GM19467 (cell line): Measurements from ENCODE around the gene NUMBL.
"Not testable (repeated sequence)": the region's sequence is repeated elsewhere in the genome, so short reads cannot be mapped to it uniquely, and the experiment has no call there.

Source experiments
- ATAC-seq: cut with Tn5 transposase; IDR thresholded peaks from one replicate; pipeline ENCODE4 v1.9.1; 2021; ENCODE audit warnings: mild to moderate bottlenecking, moderate library complexity; ENCODE audit not compliant: unreplicated experiment

Gene NUMBL

DNA sequence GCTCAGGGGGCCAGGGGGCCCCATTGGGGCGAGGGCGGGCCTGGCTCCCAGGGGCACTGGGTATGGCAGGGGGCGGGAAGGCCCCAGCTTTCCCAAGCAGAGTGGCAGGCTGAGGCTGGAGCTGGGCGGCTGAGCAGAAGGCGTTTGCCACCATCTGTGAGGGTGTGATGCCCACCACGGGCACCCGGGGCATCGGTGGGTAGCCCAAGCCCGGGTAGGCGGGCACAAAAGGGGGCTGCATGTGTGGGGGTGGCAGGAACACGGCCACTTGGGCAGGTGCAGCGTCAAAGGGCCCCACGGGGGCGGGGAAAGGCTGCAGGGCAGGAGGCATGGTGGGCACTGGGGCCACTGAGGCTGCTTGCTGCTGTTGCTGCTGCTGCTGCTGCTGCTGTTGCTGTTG, 22.8 kb downstream of the NUMBL start:
- no peak for ATAC-seq

GRCh38 chr19:40666803-40667438, 23.5 kb downstream of the NUMBL start:
- no peak for ATAC-seq

GRCh38 chr19:40663695-40664692, 26.5 kb downstream of the NUMBL start:
- ATAC-seq = no peak

DNA sequence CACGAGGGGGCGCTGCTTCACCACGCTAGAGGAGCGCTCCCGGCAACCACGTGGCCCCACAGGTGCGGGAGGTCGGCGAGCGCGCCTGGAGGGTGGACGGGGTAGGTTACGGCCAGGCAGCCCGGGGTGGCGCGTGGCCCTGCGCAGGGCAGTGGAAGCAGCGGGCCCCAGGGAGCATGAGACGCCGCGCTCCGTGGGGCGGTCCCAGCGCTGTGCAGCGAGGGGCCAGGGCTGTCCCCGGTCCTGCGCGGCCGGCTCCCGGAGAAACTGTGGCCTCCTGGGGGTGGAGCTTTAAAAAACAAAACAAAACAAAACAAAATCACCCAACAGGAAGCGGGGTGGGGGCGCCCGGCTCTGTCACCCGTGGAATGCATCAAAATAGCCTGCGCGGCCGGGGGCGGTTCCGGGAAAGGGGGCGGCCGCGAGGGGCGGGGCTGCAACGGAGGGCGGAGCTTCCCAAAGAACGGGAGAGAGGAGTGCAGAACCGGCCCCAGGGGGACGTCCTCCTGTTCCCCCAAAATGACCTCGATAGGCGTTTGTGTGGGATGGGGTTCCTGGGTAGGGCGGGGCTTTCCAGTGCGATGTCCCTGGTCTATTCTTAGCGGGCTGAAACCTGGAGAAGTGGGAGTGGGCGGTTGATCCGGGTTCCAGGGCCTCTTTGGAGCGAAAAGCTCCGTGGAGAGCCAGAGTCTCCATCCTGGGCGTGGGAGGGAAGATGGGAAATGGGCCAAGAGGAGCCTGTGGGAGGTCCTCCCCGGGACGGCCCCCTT, 27.3 kb downstream of the NUMBL start:
- peak; percentile 83 for ATAC-seq

DNA sequence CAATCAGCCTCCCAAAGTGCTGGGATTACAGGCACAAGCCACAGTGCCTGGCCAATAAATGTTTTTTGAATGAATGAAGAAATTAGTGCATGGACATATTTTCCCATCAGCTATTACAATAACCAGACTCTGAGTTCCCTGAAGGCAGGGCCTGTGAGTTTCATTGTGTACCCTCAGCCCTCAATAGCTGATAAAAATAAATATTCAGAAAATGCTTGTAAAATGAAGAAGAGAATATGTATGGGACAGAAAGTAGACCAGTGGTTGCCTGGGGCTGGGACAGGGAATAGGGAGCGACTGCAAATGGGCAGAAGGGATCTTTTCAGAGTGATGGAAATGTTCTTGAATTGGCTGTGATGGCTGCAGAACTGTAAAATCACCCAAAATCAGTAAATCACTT, 28.8 kb downstream of the NUMBL start:
- no peak for ATAC-seq

- ATAC-seq = no peak
Measured at GRCh38 chr19:40659566-40659965, 30.9 kb downstream of the NUMBL start.

DNA sequence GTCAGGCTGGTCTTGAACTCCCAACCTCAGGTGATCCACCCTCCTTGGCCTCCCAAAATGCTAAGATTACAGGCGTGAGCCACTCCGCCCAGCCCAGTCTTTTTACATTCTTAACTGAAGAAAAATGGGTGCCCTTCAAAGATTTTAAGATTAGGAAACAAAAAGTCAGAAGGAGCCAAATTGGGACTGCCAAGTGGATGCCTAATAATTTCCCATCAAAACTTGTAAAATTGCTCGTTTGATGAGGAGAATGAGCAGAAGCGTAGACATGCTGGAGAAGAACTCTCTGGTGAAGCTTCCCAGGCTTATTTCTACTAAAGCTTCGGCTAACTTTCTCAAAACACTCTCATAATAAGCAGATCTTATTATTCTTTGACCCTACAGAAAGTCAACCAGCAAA, 31.3 kb downstream of the NUMBL start:
- ATAC-seq = no peak

DNA sequence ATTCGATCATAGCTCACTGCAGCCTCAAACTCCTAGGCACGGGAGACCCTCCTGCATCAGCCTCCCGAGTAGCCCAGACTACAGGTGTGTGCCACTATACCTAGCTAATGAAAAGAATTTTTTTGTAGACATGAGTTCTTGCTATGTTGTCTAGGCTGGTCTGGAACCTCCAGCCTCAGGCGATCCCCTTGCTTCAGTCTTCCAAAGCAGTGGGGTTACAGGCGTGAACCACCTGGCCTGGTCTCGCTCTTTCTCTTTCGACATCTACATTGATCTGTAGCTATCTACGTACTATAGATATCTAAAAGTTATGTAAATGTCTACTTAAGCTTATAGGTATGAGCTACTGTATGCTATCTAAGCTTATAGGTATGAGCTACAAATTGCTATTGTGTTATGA, 32.4 kb downstream of the NUMBL start:
- ATAC-seq = no peak

DNA sequence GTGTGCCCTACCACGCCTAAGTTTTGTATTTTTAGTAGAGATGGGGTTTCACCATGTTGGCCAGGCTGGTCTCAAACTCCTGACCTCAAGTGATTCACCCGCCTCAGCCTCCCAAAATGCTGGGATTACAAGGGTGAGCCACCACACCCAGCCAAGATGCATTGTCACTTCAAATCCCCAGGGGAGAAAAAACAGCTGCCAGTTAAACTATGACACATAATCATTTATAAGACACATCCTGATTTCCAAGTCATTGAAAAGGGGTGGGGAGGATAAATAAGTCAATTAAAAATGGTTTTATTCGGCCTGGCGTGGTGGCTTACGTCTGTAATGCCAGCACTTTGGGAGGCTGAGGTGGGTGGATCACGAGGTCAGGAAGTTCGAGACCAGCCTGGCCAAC, 34.8 kb downstream of the NUMBL start:
- not testable (repeated sequence) for ATAC-seq

DNA sequence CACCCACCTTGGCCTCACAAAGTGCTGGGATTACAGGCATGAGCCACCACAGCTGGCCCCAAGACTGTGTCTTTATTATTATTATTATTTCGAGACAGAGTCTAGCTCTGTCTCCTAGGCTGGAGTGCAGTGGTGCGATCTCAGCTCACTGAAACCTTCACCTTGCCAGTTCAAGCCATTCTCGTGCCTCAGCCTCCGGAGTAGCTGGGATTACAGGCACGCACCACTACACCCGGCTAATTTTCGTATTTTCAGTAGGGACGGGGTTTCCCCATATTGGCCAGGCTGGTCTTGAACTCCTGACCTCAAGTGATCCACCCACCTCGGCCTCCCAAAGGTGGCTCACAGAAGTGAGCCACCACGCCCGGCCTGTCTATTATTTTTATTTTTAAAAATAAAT, 38.1 kb downstream of the NUMBL start:
- ATAC-seq = not testable (repeated sequence)

- no peak for ATAC-seq
Measured at GRCh38 chr19:40650749-40651305, 39.6 kb downstream of the NUMBL start.

DNA sequence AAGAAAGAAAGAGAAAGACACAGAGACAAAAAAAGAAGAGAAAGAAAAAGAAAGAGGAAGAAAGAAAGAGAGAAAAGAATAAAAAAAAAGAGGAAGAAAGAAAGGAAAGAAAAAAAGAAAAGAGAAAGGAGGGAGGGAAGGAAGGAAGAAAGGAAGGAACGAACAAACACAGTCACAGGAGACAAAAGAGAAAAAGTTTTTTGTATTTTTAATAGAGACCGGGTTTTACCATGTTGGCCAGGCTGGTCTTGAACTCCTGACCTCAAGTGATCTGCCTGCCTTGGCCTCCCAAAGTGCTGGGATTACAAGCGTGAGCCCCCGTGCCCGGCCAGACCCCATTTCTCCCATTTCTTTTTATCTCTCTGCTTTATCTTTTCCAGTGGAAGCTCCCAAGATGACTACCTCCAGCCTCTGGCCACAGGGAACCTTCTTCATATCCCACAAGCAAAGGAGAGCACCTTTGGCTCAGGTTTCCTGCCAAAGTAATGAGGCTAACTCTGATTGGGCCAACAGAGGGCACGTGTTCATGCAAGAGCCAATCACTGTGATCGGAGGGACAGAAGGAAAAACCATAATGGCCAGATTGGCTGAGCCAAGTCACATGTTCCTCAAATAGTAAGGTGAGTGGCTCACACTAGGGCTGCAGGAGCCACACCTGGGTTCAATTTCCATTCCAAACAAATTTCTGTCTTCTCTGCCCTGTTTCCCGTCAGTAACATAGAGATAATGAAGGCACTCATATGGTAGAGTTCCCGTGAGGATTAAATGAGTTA, 40.4 kb downstream of the NUMBL start:
- not testable (repeated sequence) for ATAC-seq

- no peak for ATAC-seq
Measured at GRCh38 chr19:40646743-40647254, 43.7 kb downstream of the NUMBL start.

GRCh38 chr19:40642757-40643305, 47.6 kb downstream of the NUMBL start:
- ATAC-seq = no peak

DNA sequence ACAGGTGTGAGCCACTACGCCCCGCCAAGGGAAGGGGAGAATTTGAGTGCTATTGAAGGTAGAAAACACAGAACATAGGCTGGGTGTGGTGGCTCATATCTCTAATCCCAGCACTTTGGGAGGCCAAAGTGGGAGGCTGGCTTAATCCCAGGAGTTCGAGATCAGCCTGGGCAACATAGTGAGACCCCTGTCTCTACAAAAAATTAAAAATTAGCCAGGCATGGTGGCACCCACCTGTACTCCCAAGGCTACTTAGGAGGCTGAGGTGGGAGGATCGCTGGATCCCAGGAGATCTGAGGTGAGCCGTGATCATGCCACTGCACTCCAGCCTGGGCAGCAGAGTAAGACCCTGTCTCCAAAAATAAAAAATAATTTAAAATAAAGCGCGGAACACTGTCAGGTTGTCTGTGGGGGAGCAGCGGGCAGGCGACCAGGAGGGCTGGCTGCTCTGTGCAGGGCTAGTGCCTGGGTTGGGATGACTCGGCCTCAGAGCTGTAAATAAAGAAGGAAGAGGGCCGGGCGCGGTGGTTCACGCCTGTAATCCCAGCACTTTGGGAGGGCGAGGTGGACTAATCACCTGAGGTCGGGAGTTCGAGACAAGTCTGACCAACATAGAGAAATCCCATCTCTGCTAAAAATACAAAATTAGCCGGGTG, 48.3 kb downstream of the NUMBL start:
- no peak for ATAC-seq

GRCh38 chr19:40641281-40641680, 49.2 kb downstream of the NUMBL start:
- ATAC-seq = no peak

DNA sequence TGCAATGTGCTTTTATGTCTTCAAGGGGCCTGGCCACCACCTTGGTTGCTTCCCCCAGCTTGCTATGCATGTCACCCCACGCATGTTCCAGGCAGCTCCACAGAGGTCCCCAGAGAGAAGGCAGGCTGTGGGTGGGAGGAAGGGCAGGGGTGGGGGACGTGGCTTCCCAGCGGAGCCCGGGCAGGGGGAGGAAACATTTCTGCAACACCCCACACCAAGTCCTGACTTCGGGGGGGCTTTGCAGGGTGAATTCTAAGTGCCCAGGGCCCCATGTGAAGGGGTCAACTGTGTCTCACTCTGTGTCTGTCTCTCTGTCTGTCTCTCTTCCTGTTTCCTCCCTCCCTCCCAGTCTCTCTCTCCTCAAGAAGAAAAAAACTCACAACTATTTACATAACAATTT, 49.7 kb downstream of the NUMBL start:
- ATAC-seq = no peak

DNA sequence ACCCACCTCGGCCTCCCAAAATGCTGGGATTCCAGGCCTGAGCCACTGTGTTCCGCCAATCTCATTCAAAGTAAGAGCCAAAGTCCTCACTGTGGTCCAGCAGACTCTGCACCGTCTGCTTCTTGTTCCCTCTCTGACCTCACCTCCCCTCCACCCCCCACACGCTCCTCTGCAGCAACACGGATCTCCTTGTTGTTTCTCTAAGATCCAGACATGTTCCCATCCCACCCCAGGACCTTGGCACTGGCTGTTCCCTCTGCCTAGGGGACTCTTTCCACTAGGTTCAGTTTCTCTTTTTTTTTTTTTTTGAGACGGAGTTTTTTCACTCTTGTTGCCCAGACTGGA, 50.8 kb downstream of the NUMBL start:
- no peak for ATAC-seq

- ATAC-seq = no peak
Measured at GRCh38 chr19:40638327-40638726, 52.1 kb downstream of the NUMBL start.
